HL-60 (cell line): ENCODE results near the gene EXOG.

Source experiments
- GABPA ChIP-seq: IDR thresholded peaks from 2 replicates; pipeline ENCODE4 v1.6.1; 2012; ENCODE audit warnings: low read depth
- POLR2AphosphoS5 ChIP-seq: IDR thresholded peaks from 2 replicates; pipeline ENCODE4 v1.6.1; 2012; ENCODE audit warnings: low read depth
- TF ChIP-seq, protein P1 (sequence below): IDR thresholded peaks from one replicate; pipeline ENCODE4 v1.5.1; 2011; ENCODE audit warnings: low read length, control low read depth, inconsistent platforms; ENCODE audit not compliant: insufficient read depth
- TF ChIP-seq, protein P2 (sequence below): IDR thresholded peaks from 2 replicates; pipeline ENCODE4 v1.6.1; 2012; ENCODE audit warnings: low read depth; ENCODE audit not compliant: insufficient replicate concordance

DNA sequence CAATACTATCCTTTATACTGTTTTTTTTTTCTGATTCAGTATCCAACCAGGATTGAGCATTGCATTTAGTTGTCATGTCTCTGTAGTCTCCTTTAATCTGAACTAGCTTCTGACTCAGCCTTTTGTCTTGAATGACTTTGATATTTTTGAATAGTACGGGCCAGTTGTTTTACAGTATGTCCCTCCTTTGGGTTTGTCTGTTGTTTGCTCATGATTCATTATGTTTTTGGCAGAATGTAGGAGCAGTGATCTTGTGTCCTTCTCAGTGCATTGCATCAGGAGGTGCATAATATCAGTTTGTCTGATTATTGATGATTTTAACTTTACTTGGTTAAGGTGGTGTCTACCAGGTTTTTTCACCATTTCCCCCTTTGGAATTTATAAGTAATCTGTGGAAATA is 20.5 kb downstream of the EXOG start:
- TF ChIP-seq, protein P1, sequence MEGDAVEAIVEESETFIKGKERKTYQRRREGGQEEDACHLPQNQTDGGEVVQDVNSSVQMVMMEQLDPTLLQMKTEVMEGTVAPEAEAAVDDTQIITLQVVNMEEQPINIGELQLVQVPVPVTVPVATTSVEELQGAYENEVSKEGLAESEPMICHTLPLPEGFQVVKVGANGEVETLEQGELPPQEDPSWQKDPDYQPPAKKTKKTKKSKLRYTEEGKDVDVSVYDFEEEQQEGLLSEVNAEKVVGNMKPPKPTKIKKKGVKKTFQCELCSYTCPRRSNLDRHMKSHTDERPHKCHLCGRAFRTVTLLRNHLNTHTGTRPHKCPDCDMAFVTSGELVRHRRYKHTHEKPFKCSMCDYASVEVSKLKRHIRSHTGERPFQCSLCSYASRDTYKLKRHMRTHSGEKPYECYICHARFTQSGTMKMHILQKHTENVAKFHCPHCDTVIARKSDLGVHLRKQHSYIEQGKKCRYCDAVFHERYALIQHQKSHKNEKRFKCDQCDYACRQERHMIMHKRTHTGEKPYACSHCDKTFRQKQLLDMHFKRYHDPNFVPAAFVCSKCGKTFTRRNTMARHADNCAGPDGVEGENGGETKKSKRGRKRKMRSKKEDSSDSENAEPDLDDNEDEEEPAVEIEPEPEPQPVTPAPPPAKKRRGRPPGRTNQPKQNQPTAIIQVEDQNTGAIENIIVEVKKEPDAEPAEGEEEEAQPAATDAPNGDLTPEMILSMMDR: no peak
- no peak for TF ChIP-seq POLR2AphosphoS5
- TF ChIP-seq GABPA: no peak
- TF ChIP-seq, protein P2, sequence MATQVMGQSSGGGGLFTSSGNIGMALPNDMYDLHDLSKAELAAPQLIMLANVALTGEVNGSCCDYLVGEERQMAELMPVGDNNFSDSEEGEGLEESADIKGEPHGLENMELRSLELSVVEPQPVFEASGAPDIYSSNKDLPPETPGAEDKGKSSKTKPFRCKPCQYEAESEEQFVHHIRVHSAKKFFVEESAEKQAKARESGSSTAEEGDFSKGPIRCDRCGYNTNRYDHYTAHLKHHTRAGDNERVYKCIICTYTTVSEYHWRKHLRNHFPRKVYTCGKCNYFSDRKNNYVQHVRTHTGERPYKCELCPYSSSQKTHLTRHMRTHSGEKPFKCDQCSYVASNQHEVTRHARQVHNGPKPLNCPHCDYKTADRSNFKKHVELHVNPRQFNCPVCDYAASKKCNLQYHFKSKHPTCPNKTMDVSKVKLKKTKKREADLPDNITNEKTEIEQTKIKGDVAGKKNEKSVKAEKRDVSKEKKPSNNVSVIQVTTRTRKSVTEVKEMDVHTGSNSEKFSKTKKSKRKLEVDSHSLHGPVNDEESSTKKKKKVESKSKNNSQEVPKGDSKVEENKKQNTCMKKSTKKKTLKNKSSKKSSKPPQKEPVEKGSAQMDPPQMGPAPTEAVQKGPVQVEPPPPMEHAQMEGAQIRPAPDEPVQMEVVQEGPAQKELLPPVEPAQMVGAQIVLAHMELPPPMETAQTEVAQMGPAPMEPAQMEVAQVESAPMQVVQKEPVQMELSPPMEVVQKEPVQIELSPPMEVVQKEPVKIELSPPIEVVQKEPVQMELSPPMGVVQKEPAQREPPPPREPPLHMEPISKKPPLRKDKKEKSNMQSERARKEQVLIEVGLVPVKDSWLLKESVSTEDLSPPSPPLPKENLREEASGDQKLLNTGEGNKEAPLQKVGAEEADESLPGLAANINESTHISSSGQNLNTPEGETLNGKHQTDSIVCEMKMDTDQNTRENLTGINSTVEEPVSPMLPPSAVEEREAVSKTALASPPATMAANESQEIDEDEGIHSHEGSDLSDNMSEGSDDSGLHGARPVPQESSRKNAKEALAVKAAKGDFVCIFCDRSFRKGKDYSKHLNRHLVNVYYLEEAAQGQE: no peak
